Renal cortex interstitium (tissue), 15 donors: Measurements from ENCODE around the gene PYROXD2. TPM values are rescaled to one million over a fixed set of nuclear protein-coding genes. Genes with fewer than 3 reads are reported as not detected.

Experiments
- DNase-seq, 11 donors: peaks; one replicate each; pipeline ENCODE4 v3.0.0-alpha.2; 2013; ENCODE audit warnings: low read depth in 9 of 11, low spot score in 4 of 11; ENCODE audit errors: extremely low read depth in 1 of 11
- long read RNA-seq, 16 experiments: transcript quantifications; one replicate each; lab custom pipeline, GENCODE V29; 2026
- polyA plus RNA-seq, 3 donors: library from polyadenylated mRNA; unstranded; fragments of 120-200 nt; gene quantifications; one replicate each; pipeline ENCODE4 v1.2.1, GENCODE V29; 2013; ENCODE audit not compliant: insufficient read length in 3 of 3

PYROXD2 gene
- 10 to 100 TPM; 24.4 to 33.0 (median 25.6) TPM for polyA plus RNA-seq
- long read RNA-seq, donor 1, partial matches to known transcripts = 0 of 1 reads
- long read RNA-seq, donor 1, other reads (novel, unspliced or antisense) = 0 of 1 reads
- long read RNA-seq, donor 2, partial matches to known transcripts = 0 of 1 reads
- long read RNA-seq, donor 2, other reads (novel, unspliced or antisense) = 0 of 1 reads
- long read RNA-seq, donor 3, partial matches to known transcripts = 0 of 2 reads
- long read RNA-seq, donor 3, other reads (novel, unspliced or antisense) = 0 of 2 reads
- long read RNA-seq, donor 4, partial matches to known transcripts = 0 of 2 reads
- long read RNA-seq, donor 4, other reads (novel, unspliced or antisense) = 0 of 2 reads
- long read RNA-seq, donor 5 = 0 reads
- long read RNA-seq, donor 6, partial matches to known transcripts = 10 of 10 reads
- long read RNA-seq, donor 6, other reads (novel, unspliced or antisense) = 0 of 10 reads
- long read RNA-seq, donor 7, partial matches to known transcripts = 10 of 11 reads
- long read RNA-seq, donor 7, other reads (novel, unspliced or antisense) = 0 of 11 reads
- long read RNA-seq, donor 8, partial matches to known transcripts = 8 of 8 reads
- long read RNA-seq, donor 8, other reads (novel, unspliced or antisense) = 0 of 8 reads
- long read RNA-seq, donor 9 = 0 reads
- long read RNA-seq, donor 10, partial matches to known transcripts = 0 of 2 reads
- long read RNA-seq, donor 10, other reads (novel, unspliced or antisense) = 0 of 2 reads
- long read RNA-seq, donor 11, partial matches to known transcripts = 0 of 2 reads
- long read RNA-seq, donor 11, other reads (novel, unspliced or antisense) = 0 of 2 reads
- long read RNA-seq, donor 12 = 0 reads
- long read RNA-seq, donor 13 = 0 reads
- long read RNA-seq, donor 14, partial matches to known transcripts = 0 of 2 reads
- long read RNA-seq, donor 14, other reads (novel, unspliced or antisense) = 0 of 2 reads
- long read RNA-seq, donor 15, partial matches to known transcripts = 0 of 1 reads
- long read RNA-seq, donor 15, other reads (novel, unspliced or antisense) = 0 of 1 reads
- long read RNA-seq, donor 16, transcript PYROXD2-201 (16 exons, 2,028 nt) = major isoform, 6 of 6 reads
- long read RNA-seq, donor 16, partial matches to known transcripts = 0 of 6 reads
- long read RNA-seq, donor 16, other reads (novel, unspliced or antisense) = 0 of 6 reads

DNA sequence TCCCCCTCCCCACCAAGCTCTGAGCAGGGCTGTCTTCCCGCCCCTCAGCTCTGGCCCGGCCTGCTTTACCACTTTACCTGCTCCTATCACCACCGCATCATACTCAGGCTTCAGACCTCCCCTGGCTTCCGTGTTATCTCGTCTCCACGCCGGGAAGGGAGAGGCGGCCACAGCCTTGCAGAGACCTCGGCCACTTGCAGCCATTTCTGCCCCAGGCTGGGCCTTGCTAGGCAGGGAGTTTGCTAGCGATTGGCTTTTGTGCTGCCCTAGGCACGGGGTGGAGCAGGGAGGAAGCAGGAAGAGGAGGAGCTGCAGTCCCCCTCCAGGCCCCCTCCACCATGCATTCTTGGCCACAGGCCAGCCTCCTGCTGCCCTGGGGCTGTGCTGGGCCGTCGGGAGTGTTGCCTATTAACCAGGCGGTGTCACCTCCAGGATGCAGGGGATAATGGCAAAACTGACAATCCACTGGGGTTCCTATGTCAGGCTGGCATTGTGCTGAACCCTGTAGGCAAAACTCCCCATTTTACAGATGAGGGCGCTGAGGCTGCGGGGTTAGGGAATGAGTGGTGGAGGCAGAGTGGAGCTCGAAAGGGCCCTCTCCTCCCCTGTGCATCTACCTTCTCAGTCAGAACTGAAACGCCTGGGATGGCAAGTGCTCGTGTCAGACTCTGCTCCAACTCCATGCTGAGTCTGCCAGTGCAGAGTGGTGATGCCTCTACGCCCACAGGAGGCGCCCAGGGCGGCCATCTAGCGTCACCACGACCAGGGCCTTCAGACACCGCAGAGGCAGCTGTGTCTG, at the start of gene PYROXD2:
PYROXD2 (minus strand) TSS at position 251 of the 799 bp plus-strand sequence; CDS start at position 204, 47 bp downstream.
- peak; percentile 82 to 94 (median 87) for DNase-seq

GRCh38 chr10:98463976-98464754, 49.2 kb upstream of the PYROXD2 start:
- no peak for DNase-seq

- no peak for DNase-seq
Observed at GRCh38 chr10:98463016-98463415, 48.0 kb upstream of the PYROXD2 start.

DNA sequence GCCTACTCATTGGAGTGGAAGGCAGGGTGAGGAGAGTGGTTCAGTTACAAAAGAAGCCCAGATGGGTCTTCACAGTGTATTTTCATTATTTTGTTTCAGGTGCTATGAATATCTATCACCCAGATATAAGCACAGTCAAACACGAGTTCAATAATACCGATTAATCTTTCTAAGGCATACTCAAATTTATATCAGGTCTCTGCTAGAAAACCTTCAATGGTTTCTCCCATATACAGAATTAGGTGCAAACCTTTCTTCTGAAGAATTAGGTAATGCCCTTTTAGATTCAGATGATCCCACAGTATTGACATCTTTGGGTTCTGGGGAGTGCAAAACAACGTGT, 46.5 kb upstream of the PYROXD2 start:
- DNase-seq = no peak

GRCh38 chr10:98460837-98461499, 46.0 kb upstream of the PYROXD2 start:
- no peak for DNase-seq

DNA sequence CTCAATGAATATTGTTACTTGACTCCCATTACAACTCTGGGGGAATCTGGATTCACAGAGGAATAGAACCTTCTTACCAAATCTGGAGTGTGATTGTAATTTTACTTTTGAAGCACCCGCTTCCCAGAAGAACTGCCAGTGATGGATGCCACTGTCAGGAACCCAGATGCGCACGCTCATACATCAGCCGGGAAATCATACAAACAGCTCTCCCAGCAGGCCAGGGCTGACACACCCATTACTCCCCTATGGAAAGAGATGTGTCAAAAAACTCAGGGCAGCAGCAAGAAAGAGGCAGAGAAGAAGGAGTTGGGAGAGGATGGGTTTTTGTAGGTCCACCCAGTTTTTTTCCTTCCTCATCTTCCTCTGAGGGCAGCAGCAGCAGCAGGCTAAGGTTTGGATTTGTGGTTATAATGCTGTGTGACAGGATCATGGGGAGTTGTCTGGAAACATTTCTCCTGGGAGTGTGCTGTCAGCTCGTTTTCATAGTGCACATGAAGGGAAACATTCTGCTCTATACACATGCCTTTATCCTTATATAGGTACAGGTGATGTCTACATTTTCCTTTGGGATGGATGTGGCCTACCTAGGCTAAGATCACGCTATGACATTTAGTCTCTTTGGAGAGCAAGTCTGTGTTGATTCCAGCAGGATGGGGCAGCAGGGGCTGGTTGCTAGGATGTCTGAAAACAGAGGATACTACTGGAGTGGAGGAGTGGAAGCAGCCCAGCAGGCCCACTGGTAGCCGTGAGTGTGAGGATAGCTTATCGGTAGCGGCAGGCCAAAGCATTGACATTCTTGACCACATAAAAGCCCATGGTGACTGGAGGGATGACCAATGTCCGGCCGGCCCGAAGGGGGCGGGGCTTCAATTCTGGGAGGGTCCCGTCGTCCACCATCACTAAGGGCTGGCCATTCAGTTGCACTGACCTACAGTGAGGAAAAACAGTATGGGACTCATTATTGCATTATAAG, 44.1 kb upstream of the PYROXD2 start:
- DNase-seq = no peak

DNA sequence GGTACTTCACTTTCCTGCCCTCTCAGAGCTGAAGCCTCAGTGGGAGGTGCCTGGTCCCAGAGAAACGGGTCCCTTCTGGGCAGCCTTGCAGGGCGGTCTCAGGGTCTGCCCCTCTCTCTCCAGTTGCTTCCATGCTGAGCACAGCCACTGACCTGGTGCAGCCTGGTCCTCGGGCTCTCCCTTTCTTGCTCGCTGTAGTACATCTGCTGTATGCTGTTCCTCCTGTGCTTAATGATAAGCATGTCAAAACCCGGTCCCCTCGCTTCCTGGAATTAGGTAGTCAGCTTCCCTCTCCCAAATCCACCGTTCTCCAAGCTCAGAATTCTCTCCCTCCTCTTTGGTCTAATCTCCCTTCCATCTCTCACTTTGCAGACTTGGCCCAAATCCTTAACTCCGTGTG, 42.7 kb upstream of the PYROXD2 start:
- DNase-seq = no peak

DNA sequence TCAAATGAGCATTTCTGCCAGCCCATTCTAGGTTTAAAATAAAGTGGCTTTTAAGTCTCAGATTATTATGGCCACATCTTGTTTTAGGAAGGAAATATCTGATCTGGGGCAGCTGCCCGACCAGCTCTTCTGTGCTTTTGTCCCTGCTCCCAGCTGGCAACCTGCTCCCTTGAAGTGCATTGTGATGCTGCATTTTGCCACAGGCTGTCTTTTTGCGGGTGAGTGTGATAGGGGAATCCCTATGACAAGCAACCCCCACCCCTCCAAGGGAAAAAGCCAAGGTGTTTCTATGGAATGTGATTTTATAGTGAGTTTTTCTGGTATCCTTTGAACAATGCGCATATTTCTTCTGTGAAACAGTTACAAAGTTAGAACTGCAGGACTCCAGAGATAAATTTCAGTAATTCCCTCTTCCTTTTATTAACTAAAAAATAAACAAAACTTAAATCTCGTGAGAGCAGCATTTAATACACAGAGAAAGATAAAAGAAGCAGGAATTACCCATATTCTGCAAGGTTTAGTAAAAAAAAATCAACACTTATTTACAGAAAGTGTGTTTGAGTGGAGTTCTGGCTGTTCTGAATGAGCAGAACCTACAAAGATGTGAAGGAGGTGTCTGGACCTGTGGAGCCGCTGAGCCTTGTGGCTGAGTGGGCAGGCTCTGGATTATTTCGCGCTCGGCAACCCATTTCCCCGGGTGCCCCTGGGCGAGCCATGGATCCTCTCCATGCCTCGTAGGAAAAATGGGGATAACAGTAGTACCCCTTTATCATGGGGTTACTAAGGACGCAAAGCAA, 41.9 kb upstream of the PYROXD2 start:
- DNase-seq = no peak

DNA sequence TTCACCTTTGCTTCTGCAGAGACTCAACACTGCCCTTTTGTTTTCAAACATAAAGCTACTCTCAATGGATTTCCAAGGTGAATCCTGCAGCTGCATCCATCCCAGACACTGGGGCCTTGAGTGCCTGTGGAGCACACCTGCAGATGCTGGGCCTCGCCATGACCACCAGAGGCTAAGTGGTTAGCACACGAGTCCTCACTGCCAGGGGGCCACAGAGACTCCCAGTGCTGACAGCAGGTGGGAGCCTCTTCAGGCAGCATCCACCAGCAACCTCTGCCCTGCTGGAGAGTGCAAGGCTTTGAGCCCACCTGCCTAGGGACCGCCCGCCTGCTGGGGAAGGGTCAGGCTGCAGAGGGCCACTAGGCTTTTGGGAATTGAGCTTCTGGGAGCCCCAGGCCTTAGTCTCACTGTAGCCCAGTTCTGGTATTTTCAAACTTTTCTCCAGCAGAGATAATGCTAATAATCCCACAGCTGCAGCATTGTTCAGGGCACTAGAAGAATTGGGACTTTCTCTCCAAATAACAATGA, 41.1 kb upstream of the PYROXD2 start:
- DNase-seq = no peak

GRCh38 chr10:98453729-98454128, 38.7 kb upstream of the PYROXD2 start:
- DNase-seq = no peak

DNA sequence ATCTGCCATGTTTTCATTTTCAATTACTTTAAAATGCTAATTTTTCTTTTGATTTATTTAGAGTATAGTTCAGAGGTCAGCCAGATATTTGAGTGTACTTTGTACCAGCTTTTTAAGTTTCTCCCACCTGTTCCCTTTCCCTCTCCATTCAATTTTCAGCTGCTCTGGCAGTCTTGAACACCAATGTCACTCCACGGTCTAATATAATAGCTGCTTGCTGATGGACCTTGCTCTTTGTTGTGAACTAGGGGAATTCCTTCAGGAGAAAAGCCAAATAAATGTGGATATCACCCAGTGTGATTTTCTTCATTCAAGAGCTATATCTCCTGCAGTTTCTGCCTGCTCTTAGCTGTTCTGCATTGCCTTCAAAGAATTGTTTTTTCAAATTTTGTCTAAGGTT, 35.6 kb upstream of the PYROXD2 start:
- no peak for DNase-seq

- DNase-seq = no peak
Observed at GRCh38 chr10:98449287-98449686, 34.3 kb upstream of the PYROXD2 start.

GRCh38 chr10:98446661-98447221, 31.8 kb upstream of the PYROXD2 start, which contains the start of gene HPS1:
Gene HPS1 (minus strand): TSS chr10:98446935. CDS start chr10:98443240, 3,695 bp downstream.
- peak in 9 of 11 donors; percentile 31 to 64 (median 48) for DNase-seq

DNA sequence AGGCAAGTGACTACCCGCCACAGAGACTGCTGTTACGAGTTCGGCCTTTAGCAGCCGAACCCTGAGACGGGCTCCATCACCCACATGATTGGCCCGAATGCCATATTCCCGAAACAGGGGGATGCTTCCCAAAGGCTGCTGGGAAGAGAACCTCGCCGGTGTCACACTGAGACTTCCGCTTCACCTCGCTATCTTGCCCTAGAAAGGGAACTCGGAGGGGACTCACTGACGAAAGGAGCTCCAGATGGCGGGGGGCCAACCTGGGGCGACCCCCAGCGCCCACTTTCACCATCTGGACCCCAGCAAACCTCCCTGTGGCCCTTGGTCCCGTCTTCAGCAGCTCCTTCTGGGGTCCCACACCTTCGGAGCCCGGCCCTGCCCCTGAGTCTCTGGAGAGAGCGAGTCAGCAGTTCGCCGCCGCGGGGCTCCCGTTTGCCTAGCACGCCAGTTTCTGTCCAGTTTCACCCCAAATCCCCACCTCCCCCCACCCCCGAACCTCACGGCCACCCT, 31.2 kb upstream of the PYROXD2 start:
- DNase-seq = peak in 1 of 11 donors; percentile 14
